ENCODE results near the gene CFAP46.
"Not testable (repeated sequence)": the region's sequence is repeated elsewhere in the genome, so short reads cannot be mapped to it uniquely, and the experiment has no call there.

The CFAP46 gene

DNA sequence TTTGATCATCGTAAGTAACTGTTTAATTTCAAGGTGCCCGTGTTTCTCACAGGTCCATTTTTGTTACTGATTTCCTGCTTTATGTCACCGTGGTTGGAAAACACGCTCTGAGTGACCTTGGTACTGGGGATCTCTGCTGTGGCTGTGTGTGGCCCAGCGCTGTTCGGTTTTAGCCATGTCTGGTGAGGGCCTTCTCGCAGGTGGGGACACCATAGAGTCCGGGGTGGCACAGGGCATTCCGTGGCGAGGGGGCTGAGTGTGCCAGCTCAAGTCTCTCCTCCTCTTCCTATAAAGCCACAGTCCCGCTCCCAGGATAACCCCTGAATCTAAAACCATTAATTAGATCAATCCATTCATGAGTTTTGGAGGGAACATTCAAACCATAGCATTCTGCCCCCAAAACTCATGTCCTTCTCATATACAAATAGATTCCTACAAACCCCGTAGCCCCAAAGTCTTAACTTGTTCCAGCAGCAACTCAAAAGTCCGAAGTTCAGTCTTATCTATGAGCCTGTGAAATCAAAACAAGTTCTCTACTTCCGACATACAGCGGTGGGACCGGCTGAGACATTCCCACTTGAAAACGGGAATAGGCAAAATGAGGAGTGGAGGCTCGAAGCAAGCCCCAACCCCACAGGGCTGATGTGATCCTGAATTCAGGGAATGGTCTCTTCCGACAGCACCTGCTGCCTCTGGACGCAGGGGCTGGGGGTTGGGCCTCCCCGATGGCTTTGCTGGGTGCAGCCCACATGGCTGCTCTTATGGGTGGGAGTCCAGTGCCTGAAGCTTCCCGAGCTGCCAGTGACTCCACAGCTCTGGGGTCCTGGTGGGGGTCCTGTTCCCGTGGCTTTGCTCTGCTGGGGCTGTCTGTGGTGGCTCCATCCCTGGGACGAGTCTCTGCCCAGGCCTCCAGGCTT is 101.4 kb downstream of the CFAP46 start:
- no peak for FAIRE-seq

- FAIRE-seq: no peak
Observed at GRCh38 chr10:132839061-132839460, 103.3 kb downstream of the CFAP46 start.

GRCh38 chr10:132838346-132838970 is 103.9 kb downstream of the CFAP46 start:
- no peak for FAIRE-seq

DNA sequence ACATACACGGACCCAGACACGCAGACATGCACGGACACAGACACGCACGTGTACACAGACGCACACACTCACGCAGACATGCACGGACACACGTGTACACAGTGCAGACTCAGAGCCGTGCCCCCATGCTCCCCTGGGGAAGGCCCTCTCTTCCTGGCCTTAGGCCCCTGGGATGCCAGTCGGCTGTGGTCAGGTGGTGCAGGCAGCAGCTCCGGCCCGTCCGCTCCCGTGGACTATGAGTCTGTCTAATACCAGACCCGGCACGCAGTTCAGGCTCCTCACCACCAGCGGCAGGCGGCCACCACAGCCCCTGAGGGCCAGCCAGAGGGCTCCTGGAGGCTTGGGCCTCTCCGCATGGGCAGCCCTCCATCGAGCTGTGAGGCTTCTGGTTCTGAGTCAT is 104.5 kb downstream of the CFAP46 start:
- FAIRE-seq: no peak

DNA sequence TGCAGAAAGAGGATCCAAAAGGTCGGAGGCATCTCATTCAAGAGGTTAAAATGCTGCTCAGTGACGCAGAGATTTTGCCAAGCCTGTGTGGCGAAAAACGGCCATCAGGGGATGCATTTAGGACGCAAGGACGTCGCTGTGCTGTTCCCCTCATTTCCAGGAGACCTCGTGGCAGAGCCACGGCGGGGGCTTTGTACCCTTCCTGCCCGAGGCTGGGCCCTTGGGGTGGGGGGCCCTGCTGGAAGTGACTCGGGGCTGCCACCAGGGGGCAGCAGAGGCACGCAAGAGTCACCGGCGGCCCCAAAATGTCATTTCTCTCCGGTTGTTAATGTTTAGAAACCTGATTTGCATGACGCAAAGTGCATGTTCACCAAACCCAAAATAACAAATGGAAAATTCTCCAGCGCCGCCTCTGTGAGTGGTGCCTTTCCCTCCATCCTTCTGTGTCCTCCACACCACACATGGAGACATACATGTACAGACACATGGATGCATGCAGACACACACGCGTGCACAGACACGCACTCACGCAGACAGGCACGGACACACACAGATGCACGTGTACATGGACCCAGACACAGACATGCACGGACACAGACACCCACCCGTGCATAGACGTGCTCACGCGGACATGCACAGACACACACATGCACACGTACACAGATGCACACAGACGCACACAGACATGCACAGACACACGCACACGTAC is 105.4 kb downstream of the CFAP46 start:
- no peak for FAIRE-seq

DNA sequence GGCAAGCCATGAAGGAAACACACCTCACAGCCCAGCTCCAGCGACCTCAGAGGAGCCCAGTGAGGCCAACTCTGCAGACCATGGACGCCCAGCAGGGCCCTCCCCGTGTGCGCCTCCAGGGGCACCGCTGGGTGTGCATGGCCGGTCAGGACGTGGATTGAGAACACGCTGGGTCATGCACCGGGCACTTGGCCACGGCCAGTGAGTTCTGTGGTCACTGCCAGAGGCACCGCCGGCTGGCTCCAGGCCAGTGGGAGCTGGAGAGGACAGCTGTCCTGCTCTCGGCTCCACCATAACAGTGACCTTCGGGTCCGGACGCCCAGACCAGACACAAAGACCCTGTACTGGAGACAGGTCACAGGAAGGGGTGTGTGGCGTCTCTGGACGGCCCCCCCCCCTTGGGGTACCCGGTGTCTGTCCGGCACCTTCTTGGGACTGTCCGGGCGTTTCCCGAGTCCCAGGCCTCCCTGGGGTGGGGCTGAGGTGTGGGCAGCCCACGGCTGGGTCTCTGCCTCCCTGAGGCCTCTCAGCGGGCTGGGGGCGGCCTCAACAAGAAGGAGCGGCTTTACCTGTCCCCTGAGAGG is 106.0 kb downstream of the CFAP46 start:
- FAIRE-seq: no peak

DNA sequence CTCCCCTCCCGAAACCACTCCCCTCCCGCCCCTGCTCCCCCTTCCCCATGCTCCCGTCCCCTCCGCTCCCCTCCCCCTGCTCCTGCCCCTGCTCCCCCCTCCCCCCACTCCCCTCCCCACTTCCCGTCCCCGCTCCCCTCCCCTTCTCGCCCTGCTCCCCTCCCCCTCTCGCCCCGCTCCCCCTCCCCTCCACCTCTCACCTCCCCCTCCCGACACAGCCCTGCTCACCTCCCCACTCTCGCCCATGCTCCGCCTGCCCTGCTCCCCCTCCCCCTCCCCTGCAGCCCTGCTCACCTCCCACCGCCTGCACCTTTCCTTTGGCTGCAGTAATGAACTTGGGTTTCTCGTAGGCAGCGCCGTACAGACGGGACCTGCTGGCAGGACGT is 106.5 kb downstream of the CFAP46 start:
- no peak for FAIRE-seq

DNA sequence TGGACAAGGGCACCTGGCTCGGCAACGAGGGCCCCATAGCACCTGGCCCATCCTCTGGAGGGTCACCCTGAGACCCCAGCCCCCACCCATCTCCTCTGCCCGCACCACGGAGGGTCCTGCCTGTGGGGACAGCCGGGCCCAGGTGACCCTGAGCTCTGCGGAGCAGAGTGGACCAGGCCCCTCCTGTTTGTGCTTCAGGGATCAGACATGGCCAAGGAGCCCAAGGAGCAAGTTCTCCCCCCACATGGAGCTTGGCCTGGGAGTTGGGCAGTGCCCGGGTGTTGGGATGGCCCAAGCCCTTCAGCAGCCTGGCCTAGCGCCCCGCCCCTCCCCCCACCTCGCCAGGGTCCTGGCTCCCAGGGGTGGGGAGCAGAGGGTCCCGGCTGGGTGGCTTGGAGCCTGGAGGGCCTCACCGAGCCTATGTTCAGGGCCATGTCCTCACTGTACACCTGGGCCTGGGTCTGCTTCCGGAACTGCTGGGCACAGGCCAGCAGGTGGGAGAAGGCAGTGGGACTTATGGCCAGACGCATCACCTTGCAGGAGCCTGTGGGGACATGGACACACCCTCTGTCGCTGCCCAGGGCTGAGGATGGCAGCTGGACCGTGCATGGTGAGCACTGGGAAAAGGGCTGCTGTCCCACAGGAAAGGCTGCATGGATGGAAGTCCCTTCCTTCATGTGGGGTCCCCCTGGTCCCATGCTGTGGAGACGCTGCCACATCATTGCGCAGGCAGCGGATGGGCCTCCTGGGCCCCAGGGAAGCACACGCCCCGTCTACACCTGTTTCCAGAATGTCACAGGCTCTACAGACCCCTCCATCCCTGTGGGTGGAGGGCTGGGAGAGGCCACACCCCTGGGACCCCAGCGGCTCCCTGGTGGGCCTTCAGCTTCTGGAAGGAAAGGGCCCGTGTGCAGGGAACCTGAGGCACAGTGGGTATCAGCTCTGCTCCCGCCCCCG is 107.2 kb downstream of the CFAP46 start:
- no peak for FAIRE-seq

DNA sequence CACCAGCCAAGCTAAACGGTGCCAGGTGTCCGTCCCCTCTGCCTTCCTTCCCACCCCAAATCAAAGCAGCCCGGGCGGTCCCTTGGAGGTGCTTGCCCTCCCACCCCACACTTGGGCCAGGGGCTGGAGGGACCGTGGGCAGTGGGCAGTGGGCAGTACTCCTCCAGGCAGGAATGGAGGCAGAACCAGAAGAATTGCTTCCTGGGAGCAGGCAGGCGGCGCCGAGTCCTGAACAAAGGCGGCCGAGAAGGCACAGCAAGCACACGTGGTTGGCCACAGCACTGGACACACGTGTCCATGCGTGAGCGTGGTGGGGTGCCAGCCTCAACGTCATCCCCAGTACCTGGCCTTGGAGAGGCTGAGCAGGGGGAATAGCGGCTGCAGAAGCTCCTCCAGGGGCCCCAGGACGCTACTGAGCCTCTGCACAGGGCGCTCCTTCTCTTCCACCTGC is 108.0 kb downstream of the CFAP46 start:
- no peak for FAIRE-seq

GRCh38 chr10:132833421-132834111 is 108.8 kb downstream of the CFAP46 start:
- FAIRE-seq: no peak

DNA sequence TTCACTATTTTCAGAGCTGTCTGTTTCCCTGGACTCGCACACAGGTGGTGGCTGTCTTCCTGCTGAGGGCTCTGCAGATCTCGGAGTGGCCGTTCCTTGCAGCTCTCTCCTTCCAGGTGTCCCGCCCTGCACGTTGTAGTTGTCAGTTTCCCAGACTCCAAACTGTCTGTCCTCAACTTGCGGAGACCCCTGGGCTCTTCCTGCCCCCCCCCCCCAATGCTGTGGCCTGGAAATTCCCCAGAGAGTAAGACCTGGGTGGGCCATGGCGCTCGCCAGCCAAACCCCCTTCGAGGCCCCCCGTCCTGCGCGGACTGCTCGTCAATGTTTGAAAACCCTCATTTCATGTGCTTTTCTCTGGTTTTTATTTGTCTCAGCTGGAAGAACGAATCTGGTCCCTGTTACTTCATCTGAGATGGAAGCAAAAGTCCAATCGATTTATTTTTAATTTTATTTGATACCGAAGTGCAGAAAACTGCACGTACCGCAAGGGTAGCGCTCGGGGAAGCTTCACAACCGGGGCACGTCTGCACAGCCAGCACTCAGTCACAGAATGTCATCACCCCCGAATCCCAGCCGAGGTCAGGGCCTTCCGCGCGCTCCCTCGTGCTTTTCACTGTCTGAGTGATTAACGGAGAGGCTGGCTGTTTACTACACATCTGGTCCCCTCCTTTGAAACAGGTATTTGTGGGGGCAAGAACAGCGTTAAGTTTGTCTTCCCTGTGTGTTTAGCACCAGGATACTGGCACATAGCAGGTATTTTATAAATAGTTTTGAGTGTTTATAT is 110.0 kb downstream of the CFAP46 start:
- no peak for FAIRE-seq

GRCh38 chr10:132829403-132829802 is 113.0 kb downstream of the CFAP46 start:
- FAIRE-seq: no peak

DNA sequence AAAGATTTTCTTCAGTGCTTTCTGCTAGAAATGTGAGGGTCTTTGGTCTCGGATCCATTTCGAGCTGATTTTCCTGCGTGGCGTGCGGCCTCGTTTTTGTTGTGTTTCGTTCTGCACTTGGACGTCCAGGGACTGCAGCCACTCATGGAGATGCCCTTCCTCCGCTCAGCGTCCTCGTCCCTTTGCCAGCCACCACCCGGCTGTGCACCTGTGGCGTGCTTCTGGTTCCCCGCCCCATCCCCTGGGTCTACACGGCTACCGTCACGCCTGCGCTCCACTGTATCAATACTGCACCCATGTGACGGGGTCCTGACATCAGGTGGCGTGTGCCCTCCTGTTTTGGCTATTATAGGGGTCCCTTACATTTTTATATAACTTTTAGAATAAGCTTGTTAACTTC is 113.7 kb downstream of the CFAP46 start:
- no peak for FAIRE-seq

- FAIRE-seq: no peak
Observed at GRCh38 chr10:132827861-132828539, 114.4 kb downstream of the CFAP46 start.

DNA sequence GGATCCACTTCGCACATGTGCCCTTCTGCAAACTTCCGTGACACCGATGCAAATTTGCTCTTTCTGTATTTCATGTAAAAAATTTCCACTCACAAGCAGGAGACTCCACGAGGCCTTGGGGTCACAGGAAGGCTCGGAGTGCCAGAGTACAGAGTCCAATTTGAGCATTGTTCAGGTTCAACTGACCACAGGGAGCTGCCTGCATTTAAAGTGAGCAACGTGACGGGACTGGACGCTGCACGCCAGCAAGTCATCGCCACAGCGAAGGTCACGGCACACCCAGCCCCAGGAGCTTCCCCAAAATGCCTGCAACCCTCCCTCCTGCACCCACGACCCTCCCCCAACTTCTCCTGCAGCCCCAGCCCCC is 115.0 kb downstream of the CFAP46 start:
- FAIRE-seq: no peak

GRCh38 chr10:132826524-132827422 is 115.6 kb downstream of the CFAP46 start:
- FAIRE-seq: no peak

DNA sequence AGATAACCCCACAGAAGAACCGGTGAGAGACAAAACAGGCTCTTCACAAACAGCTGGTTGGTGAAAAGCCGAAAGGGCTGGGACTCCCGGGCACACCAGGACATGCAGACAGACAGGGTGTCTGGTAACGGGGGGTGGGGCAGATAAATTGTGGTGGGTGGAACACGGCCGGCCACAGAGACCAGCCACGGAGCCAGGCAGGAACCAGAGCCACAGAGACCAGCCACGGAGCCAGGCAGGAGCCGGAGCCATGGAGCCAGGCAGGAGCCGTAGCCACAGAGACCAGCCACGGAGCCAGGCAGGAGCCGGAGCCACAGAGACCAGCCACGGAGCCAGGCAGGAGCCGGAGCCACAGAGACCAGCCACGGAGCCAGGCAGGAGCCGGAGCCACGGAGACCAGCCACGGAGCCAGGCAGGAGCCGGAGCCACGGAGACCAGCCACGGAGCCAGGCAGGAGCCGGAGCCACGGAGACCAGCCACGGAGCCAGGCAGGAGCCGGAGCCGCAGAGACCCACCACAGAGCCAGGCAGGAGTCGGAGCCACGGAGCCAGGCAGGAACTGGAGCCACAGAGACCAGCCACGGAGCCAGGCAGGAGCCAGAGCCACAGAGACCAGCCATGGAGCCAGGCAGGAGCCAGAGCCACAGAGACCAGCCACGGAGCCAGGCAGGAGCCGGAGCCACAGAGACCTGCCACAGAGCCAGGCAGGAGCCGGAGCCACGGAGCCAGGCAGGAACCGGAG is 116.4 kb downstream of the CFAP46 start:
- not testable (repeated sequence) for FAIRE-seq

GRCh38 chr10:132820056-132820455 is 122.3 kb downstream of the CFAP46 start:
- no peak for FAIRE-seq

Measured in G401.6 (cell line).